OCI-LY3 (cell line): ENCODE measurements around the gene RBM15.

ENCODE experiments used
- CTCF ChIP-seq: fragments of 200-600, 300-600 bp; sonication (generic); IDR thresholded peaks from 2 replicates; pipeline ENCODE4 v1.5.1; 2014; ENCODE audit warnings: antibody characterized with exemption, low read length, low read depth
- EZH2phosphoT487 ChIP-seq: fragments of 200-600 bp; shearing (Covaris generic); IDR thresholded peaks from 2 replicates; pipeline ENCODE4 v1.6.1; 2018; ENCODE audit warnings: antibody characterized with exemption, mixed run types, low read depth

GRCh38 chr1:110385369-110385768, 46.2 kb downstream of the RBM15 start:
- TF ChIP-seq CTCF = no peak
- no peak for TF ChIP-seq EZH2phosphoT487
